ENCODE results near the gene SLC36A2.
"Not testable (repeated sequence)": the region's sequence is repeated elsewhere in the genome, so short reads cannot be mapped to it uniquely, and the experiment has no call there.

SLC36A2 gene

GRCh38 chr5:151320481-151320880, 26.9 kb downstream of the SLC36A2 start:
- no peak for DNase-seq

- no peak for DNase-seq
Observed at GRCh38 chr5:151318850-151319732, 28.3 kb downstream of the SLC36A2 start.

GRCh38 chr5:151317871-151318270, 29.5 kb downstream of the SLC36A2 start:
- no peak for DNase-seq

- peak; percentile 1 for DNase-seq
Observed at GRCh38 chr5:151315998-151316597, 31.3 kb downstream of the SLC36A2 start.

GRCh38 chr5:151313357-151313756, 34.0 kb downstream of the SLC36A2 start:
- DNase-seq: no peak

- DNase-seq: no peak
Observed at GRCh38 chr5:151312756-151313324, 34.5 kb downstream of the SLC36A2 start.

- no peak for DNase-seq
Observed at GRCh38 chr5:151310932-151311331, 36.4 kb downstream of the SLC36A2 start.

GRCh38 chr5:151309821-151310220, 37.5 kb downstream of the SLC36A2 start:
- DNase-seq: not testable (repeated sequence)

GRCh38 chr5:151309266-151309665, 38.1 kb downstream of the SLC36A2 start:
- not testable (repeated sequence) for DNase-seq

- DNase-seq: no peak
Observed at GRCh38 chr5:151303666-151304065, 43.7 kb downstream of the SLC36A2 start, which contains the start of gene SLC36A3. SLC36A3 (minus strand) TSS chr5:151303766; CDS start chr5:151303354, 412 bp downstream.

GRCh38 chr5:151298063-151298855, 49.1 kb downstream of the SLC36A2 start:
- DNase-seq: no peak

- DNase-seq: no peak
Observed at GRCh38 chr5:151296974-151297373, 50.4 kb downstream of the SLC36A2 start.

- no peak for DNase-seq
Observed at GRCh38 chr5:151296478-151296830, 50.9 kb downstream of the SLC36A2 start.

- DNase-seq: no peak
Observed at GRCh38 chr5:151295791-151296477, 51.4 kb downstream of the SLC36A2 start.

GRCh38 chr5:151295138-151295537, 52.2 kb downstream of the SLC36A2 start:
- DNase-seq: no peak

GRCh38 chr5:151293624-151294023, 53.7 kb downstream of the SLC36A2 start:
- no peak for DNase-seq

GRCh38 chr5:151288180-151288579, 59.2 kb downstream of the SLC36A2 start:
- DNase-seq: no peak

- no peak for DNase-seq
Observed at GRCh38 chr5:151286246-151286645, 61.1 kb downstream of the SLC36A2 start.

GRCh38 chr5:151285683-151286082, 61.7 kb downstream of the SLC36A2 start:
- no peak for DNase-seq

- no peak for DNase-seq
Observed at GRCh38 chr5:151284392-151284967, 62.9 kb downstream of the SLC36A2 start.

- no peak for DNase-seq
Observed at GRCh38 chr5:151283120-151283825, 64.1 kb downstream of the SLC36A2 start.

Data from central memory CD4-positive, alpha-beta T cell (primary cell).